ENCODE measurements around the gene C1R. TPM values are rescaled to one million over a fixed set of nuclear protein-coding genes. Genes with fewer than 3 reads are reported as not detected.
A peak's percentile ranks its signal among the peaks of the same experiment; 100 is the strongest.

Gene C1R
- total RNA-seq, 1 donor from 2014 or later, result 143 TPM

GRCh38 chr12:7061596-7061995 is 30.6 kb downstream of the C1R start:
- Histone ChIP-seq H3K4me1 (peaks cover 17% of the 10 kb centered on the region), H3K36me3 (peaks cover 3% of the 10 kb centered on the region), H3K27ac (replicated peaks) (peak overlapping the region; percentile 85), H3K27me3 (ENCODE audit: low read depth) (no peaks in the 10 kb centered on the region), H3K4me3 (peak overlapping the region; percentile 62), H3K9me3 (replicated peaks) (no peaks in the 10 kb centered on the region)
- TF ChIP-seq CTCF (IDR thresholded peaks at IDR 0.05; ENCODE audit: borderline replicate concordance), result no peak
- DNase-seq, result no peak
- intact Hi-C loops (cut with micrococcal nuclease), result loop anchor here (5.0 kb wide), 1 partner anchor 46 kb away; the partner anchor contains the start of gene C1RL

- Histone ChIP-seq H3K9me3 (replicated peaks) (no peaks in the 10 kb centered on the region), H3K36me3 (no peaks in the 10 kb centered on the region), H3K27me3 (ENCODE audit: low read depth) (peaks cover 3% of the 10 kb centered on the region), H3K4me3 (peak overlapping the region; percentile 62), H3K4me1 (peaks cover 17% of the 10 kb centered on the region), H3K27ac (replicated peaks) (peak overlapping the region; percentile 85)
- no peak for TF ChIP-seq CTCF (IDR thresholded peaks at IDR 0.05; ENCODE audit: borderline replicate concordance)
- DNase-seq, result no peak
- intact Hi-C loops (cut with micrococcal nuclease), result loop anchor here (5.0 kb wide), 1 partner anchor 46 kb away; the partner anchor contains the start of gene C1RL
Measured at GRCh38 chr12:7061138-7061537, 31.1 kb downstream of the C1R start.

- TF ChIP-seq CTCF (IDR thresholded peaks at IDR 0.05; ENCODE audit: borderline replicate concordance), result peak; percentile 86
- Histone ChIP-seq H3K36me3 (no peaks in the 10 kb centered on the region), H3K4me3 (peak within 1 kb of the TSS; percentile 62), H3K4me1 (peaks cover 17% of the 10 kb centered on the region), H3K27ac (replicated peaks) (peak within 1 kb of the TSS; percentile 85), H3K9me3 (replicated peaks) (no peaks in the 10 kb centered on the region), H3K27me3 (ENCODE audit: low read depth) (peaks cover 9% of the 10 kb centered on the region)
- intact Hi-C loops (cut with micrococcal nuclease), result loop anchor here (5.0 kb wide), 1 partner anchor 47 kb away; the partner anchor contains the start of gene C1RL
- peak; percentile 62 for DNase-seq
Measured at GRCh38 chr12:7060353-7060954, 31.8 kb downstream of the C1R start, which contains the start of gene C1S. Gene C1S (plus strand): TSS chr12:7060718. CDS start chr12:7061913, 1,195 bp downstream.

- peaks cover 17% of the 10 kb centered on the region for H3K4me1 ChIP-seq
- H3K36me3 ChIP-seq, result no peaks in the 10 kb centered on the region
- DNase-seq, result no peak
- peaks cover 16% of the 10 kb centered on the region for H3K27me3 ChIP-seq (ENCODE audit: low read depth)
- no peak for TF ChIP-seq CTCF (IDR thresholded peaks at IDR 0.05; ENCODE audit: borderline replicate concordance)
- peak overlapping the region; percentile 85 for H3K27ac ChIP-seq (replicated peaks)
- peak overlapping the region; percentile 62 for H3K4me3 ChIP-seq
- intact Hi-C loops (cut with micrococcal nuclease), result loop anchor here (5.0 kb wide), 1 partner anchor 48 kb away; the partner anchor contains the start of gene C1RL
- no peaks in the 10 kb centered on the region for H3K9me3 ChIP-seq (replicated peaks)
Measured at GRCh38 chr12:7059780-7060179, 32.5 kb downstream of the C1R start.

- intact Hi-C loops (cut with micrococcal nuclease), result no loop called here
- Histone ChIP-seq H3K36me3 (no peaks in the 10 kb centered on the region), H3K27ac (replicated peaks) (no peak overlapping the region), H3K9me3 (replicated peaks) (no peaks in the 10 kb centered on the region), H3K4me1 (peaks cover 17% of the 10 kb centered on the region), H3K4me3 (no peak overlapping the region), H3K27me3 (ENCODE audit: low read depth) (peaks cover 18% of the 10 kb centered on the region)
- DNase-seq, result no peak
- TF ChIP-seq CTCF (IDR thresholded peaks at IDR 0.05; ENCODE audit: borderline replicate concordance), result no peak
Measured at GRCh38 chr12:7058850-7059395, 33.3 kb downstream of the C1R start.
